Measurements from ENCODE around the gene PEX14.

Gene PEX14

GRCh38 chr1:10541286-10541685, 66.5 kb downstream of the PEX14 start:
- TF ChIP-seq CTCF (IDR thresholded peaks at IDR 0.05; ENCODE audit: low read depth, low read length, missing control alignments), result no peak
- no peak for DNase-seq (ENCODE audit: extremely low read depth, low read depth)
- no peak overlapping the region for H3K4me3 ChIP-seq (replicated peaks; ENCODE audit: low read depth, low read length)

- no peak for DNase-seq (ENCODE audit: extremely low read depth, low read depth)
- TF ChIP-seq CTCF (IDR thresholded peaks at IDR 0.05; ENCODE audit: low read depth, low read length, missing control alignments), result no peak
- H3K4me3 ChIP-seq (replicated peaks; ENCODE audit: low read depth, low read length), result no peak overlapping the region
These were observed 69.5 kb downstream of the PEX14 start for GRCh38 chr1:10544239-10544638.

- no peak for TF ChIP-seq CTCF (IDR thresholded peaks at IDR 0.05; ENCODE audit: low read depth, low read length, missing control alignments)
These were observed 72.1 kb downstream of the PEX14 start for GRCh38 chr1:10546896-10547295.

GRCh38 chr1:10549904-10550664, 75.3 kb downstream of the PEX14 start:
- no peak for DNase-seq (ENCODE audit: extremely low read depth, low read depth)
- H3K4me3 ChIP-seq (replicated peaks; ENCODE audit: low read depth, low read length), result no peak overlapping the region
- no peak for TF ChIP-seq CTCF (IDR thresholded peaks at IDR 0.05; ENCODE audit: low read depth, low read length, missing control alignments)

More at GRCh38 chr1:10546896-10547295, 72.1 kb downstream of the PEX14 start:
- no peak overlapping the region for H3K4me3 ChIP-seq (replicated peaks; ENCODE audit: low read depth, low read length)
- DNase-seq (ENCODE audit: extremely low read depth, low read depth), result no peak

- TF ChIP-seq CTCF (IDR thresholded peaks at IDR 0.05; ENCODE audit: low read depth, low read length, missing control alignments), result no peak
- no peak for DNase-seq (ENCODE audit: extremely low read depth, low read depth)
- no peak overlapping the region for H3K4me3 ChIP-seq (replicated peaks; ENCODE audit: low read depth, low read length)
These were observed 78.4 kb downstream of the PEX14 start for GRCh38 chr1:10553118-10553517.

GRCh38 chr1:10555635-10556429, 81.1 kb downstream of the PEX14 start:
- no peak for DNase-seq (ENCODE audit: extremely low read depth, low read depth)
- TF ChIP-seq CTCF (IDR thresholded peaks at IDR 0.05; ENCODE audit: low read depth, low read length, missing control alignments), result no peak
- no peak overlapping the region for H3K4me3 ChIP-seq (replicated peaks; ENCODE audit: low read depth, low read length)
